ENCODE results near the gene SLC39A10.

- no peak for TF ChIP-seq CTCF (IDR thresholded peaks at IDR 0.05)
- TF ChIP-seq POLR2A (IDR thresholded peaks at IDR 0.05) = no peak
- TF ChIP-seq POLR2AphosphoS5 (IDR thresholded peaks at IDR 0.05) = no peak
Observed at GRCh38 chr2:195683174-195683573, 26.1 kb downstream of the SLC39A10 start.
